HL-60 (cell line): Measurements from ENCODE around the gene GALNT13.

Experiments
- DNase-seq, 2 experiments: peaks; one replicate each; pipeline ENCODE4 v3.0.0-alpha.2; 2010 to 2020; ENCODE audit warnings: low read depth in 1 of 2, low spot score in 1 of 2
- H3K27ac ChIP-seq: fragments of 250-450 bp; sonication (Bioruptor Pico); replicated peaks from 2 replicates; pipeline ENCODE4 v1.5.1; 2020; ENCODE audit warnings: mild to moderate bottlenecking, moderate library complexity
- H3K27me3 ChIP-seq: fragments of 250-450 bp; sonication (Bioruptor Pico); 2 replicates; pipeline ENCODE4 v1.5.1; 2021; ENCODE audit warnings: mild to moderate bottlenecking, moderate library complexity; ENCODE audit not compliant: insufficient read depth, poor library complexity, severe bottlenecking
- H3K4me3 ChIP-seq: replicated peaks from 2 replicates; pipeline ENCODE4 v1.5.1; 2011; ENCODE audit warnings: mild to moderate bottlenecking, control low read depth, low read length; ENCODE audit not compliant: insufficient read depth
- GABPA ChIP-seq: IDR thresholded peaks from 2 replicates; pipeline ENCODE4 v1.6.1; 2012; ENCODE audit warnings: low read depth
- POLR2AphosphoS5 ChIP-seq: IDR thresholded peaks from 2 replicates; pipeline ENCODE4 v1.6.1; 2012; ENCODE audit warnings: low read depth
- SPI1 ChIP-seq: IDR thresholded peaks from 2 replicates; pipeline ENCODE4 v1.6.1; 2012; ENCODE audit warnings: low read depth, mild to moderate bottlenecking, borderline replicate concordance
- TF ChIP-seq, protein P1 (sequence below): IDR thresholded peaks from one replicate; pipeline ENCODE4 v1.5.1; 2011; ENCODE audit warnings: low read length, control low read depth, inconsistent platforms; ENCODE audit not compliant: insufficient read depth
- TF ChIP-seq, protein P2 (sequence below): IDR thresholded peaks from 2 replicates; pipeline ENCODE4 v1.6.1; 2012; ENCODE audit warnings: low read depth; ENCODE audit not compliant: insufficient replicate concordance

The GALNT13 gene

DNA sequence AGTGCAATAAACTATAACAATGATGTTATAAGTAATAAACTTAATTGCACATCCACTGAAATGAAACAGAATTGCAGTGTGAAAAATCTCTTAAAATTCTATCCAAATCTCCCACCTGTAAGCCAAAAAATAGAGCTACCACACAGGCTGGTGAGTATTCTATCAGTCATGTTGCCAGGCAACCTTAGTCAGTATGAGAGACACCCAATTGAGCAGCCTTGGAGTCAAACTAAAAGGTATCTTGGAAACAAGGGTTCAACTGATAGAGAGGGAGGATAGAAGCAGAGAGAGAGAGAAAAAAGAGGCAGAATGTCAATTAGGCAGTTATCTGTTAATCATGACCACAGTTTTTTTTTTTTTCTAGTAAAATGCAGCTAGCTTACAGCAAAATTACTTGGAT lies 45.8 kb downstream of the GALNT13 start:
- DNase-seq, result no peak
- H3K27me3 ChIP-seq, result no peaks in the 10 kb centered on the region
- H3K4me3 ChIP-seq, result no peak overlapping the region
- TF ChIP-seq POLR2AphosphoS5 (no peak), SPI1 (no peak), GABPA (no peak)
- TF ChIP-seq, protein P1, sequence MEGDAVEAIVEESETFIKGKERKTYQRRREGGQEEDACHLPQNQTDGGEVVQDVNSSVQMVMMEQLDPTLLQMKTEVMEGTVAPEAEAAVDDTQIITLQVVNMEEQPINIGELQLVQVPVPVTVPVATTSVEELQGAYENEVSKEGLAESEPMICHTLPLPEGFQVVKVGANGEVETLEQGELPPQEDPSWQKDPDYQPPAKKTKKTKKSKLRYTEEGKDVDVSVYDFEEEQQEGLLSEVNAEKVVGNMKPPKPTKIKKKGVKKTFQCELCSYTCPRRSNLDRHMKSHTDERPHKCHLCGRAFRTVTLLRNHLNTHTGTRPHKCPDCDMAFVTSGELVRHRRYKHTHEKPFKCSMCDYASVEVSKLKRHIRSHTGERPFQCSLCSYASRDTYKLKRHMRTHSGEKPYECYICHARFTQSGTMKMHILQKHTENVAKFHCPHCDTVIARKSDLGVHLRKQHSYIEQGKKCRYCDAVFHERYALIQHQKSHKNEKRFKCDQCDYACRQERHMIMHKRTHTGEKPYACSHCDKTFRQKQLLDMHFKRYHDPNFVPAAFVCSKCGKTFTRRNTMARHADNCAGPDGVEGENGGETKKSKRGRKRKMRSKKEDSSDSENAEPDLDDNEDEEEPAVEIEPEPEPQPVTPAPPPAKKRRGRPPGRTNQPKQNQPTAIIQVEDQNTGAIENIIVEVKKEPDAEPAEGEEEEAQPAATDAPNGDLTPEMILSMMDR, result no peak
- TF ChIP-seq, protein P2, sequence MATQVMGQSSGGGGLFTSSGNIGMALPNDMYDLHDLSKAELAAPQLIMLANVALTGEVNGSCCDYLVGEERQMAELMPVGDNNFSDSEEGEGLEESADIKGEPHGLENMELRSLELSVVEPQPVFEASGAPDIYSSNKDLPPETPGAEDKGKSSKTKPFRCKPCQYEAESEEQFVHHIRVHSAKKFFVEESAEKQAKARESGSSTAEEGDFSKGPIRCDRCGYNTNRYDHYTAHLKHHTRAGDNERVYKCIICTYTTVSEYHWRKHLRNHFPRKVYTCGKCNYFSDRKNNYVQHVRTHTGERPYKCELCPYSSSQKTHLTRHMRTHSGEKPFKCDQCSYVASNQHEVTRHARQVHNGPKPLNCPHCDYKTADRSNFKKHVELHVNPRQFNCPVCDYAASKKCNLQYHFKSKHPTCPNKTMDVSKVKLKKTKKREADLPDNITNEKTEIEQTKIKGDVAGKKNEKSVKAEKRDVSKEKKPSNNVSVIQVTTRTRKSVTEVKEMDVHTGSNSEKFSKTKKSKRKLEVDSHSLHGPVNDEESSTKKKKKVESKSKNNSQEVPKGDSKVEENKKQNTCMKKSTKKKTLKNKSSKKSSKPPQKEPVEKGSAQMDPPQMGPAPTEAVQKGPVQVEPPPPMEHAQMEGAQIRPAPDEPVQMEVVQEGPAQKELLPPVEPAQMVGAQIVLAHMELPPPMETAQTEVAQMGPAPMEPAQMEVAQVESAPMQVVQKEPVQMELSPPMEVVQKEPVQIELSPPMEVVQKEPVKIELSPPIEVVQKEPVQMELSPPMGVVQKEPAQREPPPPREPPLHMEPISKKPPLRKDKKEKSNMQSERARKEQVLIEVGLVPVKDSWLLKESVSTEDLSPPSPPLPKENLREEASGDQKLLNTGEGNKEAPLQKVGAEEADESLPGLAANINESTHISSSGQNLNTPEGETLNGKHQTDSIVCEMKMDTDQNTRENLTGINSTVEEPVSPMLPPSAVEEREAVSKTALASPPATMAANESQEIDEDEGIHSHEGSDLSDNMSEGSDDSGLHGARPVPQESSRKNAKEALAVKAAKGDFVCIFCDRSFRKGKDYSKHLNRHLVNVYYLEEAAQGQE, result no peak
- H3K27ac ChIP-seq, result no peak overlapping the region

DNA sequence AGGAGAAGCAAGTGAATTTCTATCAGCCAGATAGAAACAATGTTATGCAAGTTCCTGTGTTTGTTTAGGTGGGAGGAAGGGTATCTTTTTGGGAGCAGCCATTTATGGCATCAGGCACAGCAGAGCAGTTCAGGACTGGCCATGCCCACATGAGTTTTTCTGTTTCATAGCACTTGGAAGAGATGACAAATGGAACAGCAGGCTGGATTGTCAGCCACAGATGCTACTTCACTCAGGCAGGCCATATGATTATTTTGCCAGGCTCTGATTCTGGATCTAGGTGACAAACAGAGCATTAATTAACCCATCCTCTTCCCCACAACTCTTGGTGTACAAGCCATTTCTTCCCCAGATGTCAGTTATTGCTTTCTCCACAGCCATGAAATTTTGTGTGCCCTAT lies 63.8 kb downstream of the GALNT13 start:
- TF ChIP-seq GABPA, result no peak
- TF ChIP-seq SPI1, result no peak
- TF ChIP-seq, protein P1, result no peak
- TF ChIP-seq, protein P2, result no peak
- no peak for TF ChIP-seq POLR2AphosphoS5

DNA sequence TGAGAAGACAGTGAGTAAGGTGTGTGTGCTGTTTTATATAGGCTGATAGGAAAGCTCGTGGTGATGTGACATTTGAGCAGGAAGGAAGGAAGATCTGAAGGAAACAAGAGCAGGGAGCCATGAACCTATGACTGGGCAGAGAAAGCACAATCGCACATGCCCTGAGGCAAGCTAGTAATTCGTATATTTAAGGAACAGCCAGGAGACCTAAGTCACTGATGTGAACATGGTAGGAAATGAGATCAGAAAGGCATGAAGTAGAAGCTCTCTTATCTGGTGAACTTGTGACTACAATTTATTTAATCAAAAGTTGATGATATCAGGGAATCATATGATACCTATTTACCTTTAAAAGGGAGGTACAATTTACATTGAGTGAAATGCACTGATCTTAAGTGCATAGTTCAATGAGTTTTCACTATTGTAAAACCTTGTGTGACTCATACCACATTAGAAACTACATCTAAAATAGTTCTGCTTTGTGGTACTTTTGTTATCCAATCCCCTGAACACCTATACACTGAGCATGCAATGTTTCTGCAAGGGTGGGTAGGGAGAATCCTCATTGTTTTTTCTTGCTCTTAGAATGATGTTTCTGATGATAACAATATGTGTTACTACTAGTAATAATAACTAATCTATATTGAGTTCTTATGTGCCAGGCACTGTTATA lies 67.5 kb downstream of the GALNT13 start:
- DNase-seq, result no peak
- H3K27me3 ChIP-seq, result no peaks in the 10 kb centered on the region
- TF ChIP-seq, protein P2, result no peak
- TF ChIP-seq GABPA (no peak), POLR2AphosphoS5 (no peak), SPI1 (no peak)
- TF ChIP-seq, protein P1, result no peak

More for the DNA sequence above, 63.8 kb downstream of the GALNT13 start:
- Histone ChIP-seq H3K27me3 (no peaks in the 10 kb centered on the region), H3K27ac (no peak overlapping the region), H3K4me3 (no peak overlapping the region)
- no peak for DNase-seq

More for the DNA sequence above, 67.5 kb downstream of the GALNT13 start:
- no peak overlapping the region for H3K27ac ChIP-seq
- H3K4me3 ChIP-seq, result no peak overlapping the region
